Tibial artery (tissue), 4 donors: ENCODE results near the gene TMPRSS15.

Source experiments
- DNase-seq, 2 donors: peaks; one replicate each; pipeline ENCODE4 v3.0.0-alpha.2; 2019
- H3K27ac ChIP-seq, 2 donors: fragments of 200-600 bp; sonication (generic) in 1 of 2; 1 replicate in 1 of 2; 2 replicates in 1 of 2; pipeline ENCODE4 v1.5.1; 2018 to 2019; ENCODE audit warnings: mild to moderate bottlenecking in 1 of 2
- H3K27me3 ChIP-seq, 2 donors: fragments of 200-600 bp; sonication (generic) in 1 of 2; one replicate each; pipeline versions ENCODE4 v1.5.1 to v1.6.0; 2016 to 2019
- H3K36me3 ChIP-seq, 3 donors: fragments of 200-600 bp; sonication (generic) in 2 of 3; one replicate each; pipeline ENCODE4 v1.5.1; 2016 to 2019; ENCODE audit warnings: mild to moderate bottlenecking in 2 of 3
- H3K4me1 ChIP-seq, 4 donors: fragments of 200-600 bp; sonication (generic) in 2 of 4; 1 replicate in 3 of 4; 2 replicates in 1 of 4; pipeline ENCODE4 v1.5.1; 2016 to 2019
- H3K4me3 ChIP-seq, 2 donors: fragments of 200-600 bp; sonication (generic) in 1 of 2; 1 replicate in 1 of 2; 2 replicates in 1 of 2; pipeline ENCODE4 v1.5.1; 2018 to 2019; ENCODE audit warnings: mild to moderate bottlenecking in 2 of 2
- H3K9me3 ChIP-seq, 3 donors: fragments of 200-600 bp; sonication (generic) in 1 of 3; one replicate each; pipeline ENCODE4 v1.5.1; 2016 to 2019
- CTCF ChIP-seq, 2 experiments: fragments of 200-600 bp in 1 of 2; fragments of 450-650 bp in 1 of 2; IDR thresholded peaks; one replicate each; pipeline ENCODE4 v1.5.1; 2017 to 2019; ENCODE audit warnings: antibody characterized with exemption in 2 of 2, mild to moderate bottlenecking in 1 of 2, moderate library complexity in 1 of 2
- intact Hi-C: fragments of 100-400 bp; cut with DNase I; formaldehyde crosslinking; loops from one replicate; pipeline ENCODE4 v1.15.0; 2023; ENCODE audit warnings: low total_unique reads

Gene TMPRSS15

GRCh38 chr21:18253221-18253620 is 150.4 kb downstream of the TMPRSS15 start:
- no peak for TF ChIP-seq CTCF (IDR thresholded peaks at IDR 0.05)
- no peaks in the 10 kb centered on the region for H3K9me3 ChIP-seq

GRCh38 chr21:18252680-18253079 is 150.9 kb downstream of the TMPRSS15 start:
- no peaks in the 10 kb centered on the region for H3K9me3 ChIP-seq
- intact Hi-C loops, result no loop called here
- H3K4me1 ChIP-seq, result peaks cover 0 to 7% (median 0%) of the 10 kb centered on the region in 4 donors
- no peak overlapping the region for H3K4me3 ChIP-seq
- TF ChIP-seq CTCF (IDR thresholded peaks at IDR 0.05), result no peak
- H3K27me3 ChIP-seq, result no peaks in the 10 kb centered on the region
- DNase-seq, result peak in 1 of 2 donors; percentile 21
- H3K27ac ChIP-seq, result no peak overlapping the region
- no peaks in the 10 kb centered on the region for H3K36me3 ChIP-seq

More at GRCh38 chr21:18253221-18253620, 150.4 kb downstream of the TMPRSS15 start:
- peaks cover 0 to 7% (median 0%) of the 10 kb centered on the region in 4 donors for H3K4me1 ChIP-seq
- H3K27me3 ChIP-seq, result no peaks in the 10 kb centered on the region
- DNase-seq, result no peak
- H3K36me3 ChIP-seq, result no peaks in the 10 kb centered on the region
- H3K4me3 ChIP-seq, result no peak overlapping the region
- intact Hi-C loops, result no loop called here
- no peak overlapping the region for H3K27ac ChIP-seq

- intact Hi-C loops, result no loop called here
- DNase-seq, result no peak
- no peak for TF ChIP-seq CTCF (IDR thresholded peaks at IDR 0.05)
- Histone ChIP-seq H3K27me3 (no peaks in the 10 kb centered on the region), H3K27ac (no peak overlapping the region), H3K36me3 (no peaks in the 10 kb centered on the region), H3K4me1 (peaks cover 0 to 7% (median 0%) of the 10 kb centered on the region in 4 donors), H3K4me3 (no peak overlapping the region), H3K9me3 (no peaks in the 10 kb centered on the region)
These were observed 151.3 kb downstream of the TMPRSS15 start for GRCh38 chr21:18252256-18252655.

- intact Hi-C loops, result no loop called here
- Histone ChIP-seq H3K27me3 (no peaks in the 10 kb centered on the region), H3K36me3 (no peaks in the 10 kb centered on the region), H3K9me3 (no peaks in the 10 kb centered on the region), H3K4me1 (peaks cover 0 to 7% (median 0%) of the 10 kb centered on the region in 4 donors), H3K4me3 (no peak overlapping the region), H3K27ac (no peak overlapping the region)
- DNase-seq, result no peak
- no peak for TF ChIP-seq CTCF (IDR thresholded peaks at IDR 0.05)
These were observed 152.5 kb downstream of the TMPRSS15 start for GRCh38 chr21:18251065-18251464.

GRCh38 chr21:18249672-18250071 is 153.9 kb downstream of the TMPRSS15 start:
- Histone ChIP-seq H3K27me3 (peaks cover 0 to 8% of the 10 kb centered on the region in 2 donors), H3K9me3 (no peaks in the 10 kb centered on the region), H3K4me1 (peaks cover 0 to 16% (median 5%) of the 10 kb centered on the region in 4 donors), H3K36me3 (no peaks in the 10 kb centered on the region), H3K27ac (no peak overlapping the region), H3K4me3 (no peak overlapping the region)
- intact Hi-C loops, result no loop called here
- no peak for DNase-seq
- no peak for TF ChIP-seq CTCF (IDR thresholded peaks at IDR 0.05)

- DNase-seq, result no peak
- no peak overlapping the region for H3K27ac ChIP-seq
These were observed 155.4 kb downstream of the TMPRSS15 start for GRCh38 chr21:18248171-18248570.

More at GRCh38 chr21:18248171-18248570, 155.4 kb downstream of the TMPRSS15 start:
- no peaks in the 10 kb centered on the region for H3K9me3 ChIP-seq
- intact Hi-C loops, result no loop called here
- H3K27me3 ChIP-seq, result peaks cover 0 to 16% of the 10 kb centered on the region in 2 donors
- peaks cover 0 to 20% (median 8%) of the 10 kb centered on the region in 4 donors for H3K4me1 ChIP-seq
- TF ChIP-seq CTCF (IDR thresholded peaks at IDR 0.05), result no peak
- H3K36me3 ChIP-seq, result no peaks in the 10 kb centered on the region
- no peak overlapping the region for H3K4me3 ChIP-seq
